Loucy (cell line): ENCODE data around the gene MT1HL1.

Experiments used
- H2AFZ ChIP-seq: fragments of 200-600 bp; sonication (generic); 2 replicates; pipeline ENCODE4 v1.6.0; 2016; ENCODE audit warnings: antibody characterized with exemption, mild to moderate bottlenecking, low read length, moderate library complexity
- H3F3A ChIP-seq: fragments of 200-600 bp; 2 replicates; pipeline ENCODE4 v1.6.0; 2016; ENCODE audit warnings: antibody characterized with exemption, low read depth, mild to moderate bottlenecking
- H3K27me3 ChIP-seq: fragments of 200-600 bp; sonication (generic); 2 replicates; pipeline ENCODE4 v1.6.1; 2014; ENCODE audit warnings: low read length, mild to moderate bottlenecking; ENCODE audit not compliant: insufficient read depth, poor library complexity, severe bottlenecking
- H3K36me3 ChIP-seq: fragments of 200-600 bp; sonication (generic); 2 replicates; pipeline ENCODE4 v1.6.1; 2016; ENCODE audit warnings: low read length; ENCODE audit not compliant: insufficient read depth
- H3K4me1 ChIP-seq: fragments of 200-600 bp; sonication (generic); 2 replicates; pipeline ENCODE4 v1.5.1; 2014; ENCODE audit warnings: low read length, mild to moderate bottlenecking; ENCODE audit not compliant: insufficient read depth, poor library complexity, severe bottlenecking
- H3K4me2 ChIP-seq: fragments of 200-600 bp; sonication (generic); 2 replicates; pipeline ENCODE4 v1.6.0; 2014; ENCODE audit warnings: antibody characterized with exemption, low read length, low read depth, mild to moderate bottlenecking; ENCODE audit not compliant: poor library complexity, severe bottlenecking
- H3K4me3 ChIP-seq: fragments of 200-600 bp; sonication (generic); 2 replicates; pipeline ENCODE4 v1.5.1; 2014; ENCODE audit warnings: low read length, mild to moderate bottlenecking, mixed read lengths; ENCODE audit not compliant: poor library complexity, severe bottlenecking
- H3K79me2 ChIP-seq: fragments of 200-600 bp; sonication (generic); 2 replicates; pipeline ENCODE4 v1.6.1; 2014; ENCODE audit warnings: low read length; ENCODE audit not compliant: insufficient read depth
- H3K9ac ChIP-seq: fragments of 200-600 bp; sonication (generic); 2 replicates; pipeline ENCODE4 v1.6.0; 2014; ENCODE audit warnings: mild to moderate bottlenecking, low read depth, low read length, moderate library complexity; ENCODE audit not compliant: poor library complexity, severe bottlenecking
- H3K9me2 ChIP-seq: fragments of 200-600 bp; sonication (generic); replicated peaks from 2 replicates; pipeline ENCODE4 v1.6.1; 2016; ENCODE audit warnings: low read depth, low read length, mixed read lengths
- H3K9me3 ChIP-seq: fragments of 200-600 bp; sonication (generic); 2 replicates; pipeline ENCODE4 v1.6.1; 2014; ENCODE audit warnings: mild to moderate bottlenecking, antibody characterized with exemption, low read length, low read depth; ENCODE audit not compliant: insufficient read depth
- H4K20me1 ChIP-seq: fragments of 200-600 bp; sonication (generic); 2 replicates; pipeline ENCODE4 v1.6.0; 2014; ENCODE audit warnings: antibody characterized with exemption, low read length, mild to moderate bottlenecking; ENCODE audit not compliant: insufficient read depth, poor library complexity, severe bottlenecking
- EZH2phosphoT487 ChIP-seq: fragments of 200-600 bp; IDR thresholded peaks from 2 replicates; pipeline ENCODE4 v1.6.1; 2018; ENCODE audit warnings: antibody characterized with exemption, mild to moderate bottlenecking, moderate library complexity, borderline replicate concordance
- TF ChIP-seq, protein P1 (sequence below): fragments of 200-600 bp; sonication (generic); conservative IDR thresholded peaks from 2 replicates; pipeline ENCODE4 v1.5.1; 2014; ENCODE audit warnings: mild to moderate bottlenecking, antibody characterized with exemption, low read length

The MT1HL1 gene

GRCh38 chr1:236959112-236959511 lies 45.1 kb downstream of the MT1HL1 start:
- H2AFZ ChIP-seq, result no peak overlapping the region
- no peak for TF ChIP-seq EZH2phosphoT487
- TF ChIP-seq, protein P1, sequence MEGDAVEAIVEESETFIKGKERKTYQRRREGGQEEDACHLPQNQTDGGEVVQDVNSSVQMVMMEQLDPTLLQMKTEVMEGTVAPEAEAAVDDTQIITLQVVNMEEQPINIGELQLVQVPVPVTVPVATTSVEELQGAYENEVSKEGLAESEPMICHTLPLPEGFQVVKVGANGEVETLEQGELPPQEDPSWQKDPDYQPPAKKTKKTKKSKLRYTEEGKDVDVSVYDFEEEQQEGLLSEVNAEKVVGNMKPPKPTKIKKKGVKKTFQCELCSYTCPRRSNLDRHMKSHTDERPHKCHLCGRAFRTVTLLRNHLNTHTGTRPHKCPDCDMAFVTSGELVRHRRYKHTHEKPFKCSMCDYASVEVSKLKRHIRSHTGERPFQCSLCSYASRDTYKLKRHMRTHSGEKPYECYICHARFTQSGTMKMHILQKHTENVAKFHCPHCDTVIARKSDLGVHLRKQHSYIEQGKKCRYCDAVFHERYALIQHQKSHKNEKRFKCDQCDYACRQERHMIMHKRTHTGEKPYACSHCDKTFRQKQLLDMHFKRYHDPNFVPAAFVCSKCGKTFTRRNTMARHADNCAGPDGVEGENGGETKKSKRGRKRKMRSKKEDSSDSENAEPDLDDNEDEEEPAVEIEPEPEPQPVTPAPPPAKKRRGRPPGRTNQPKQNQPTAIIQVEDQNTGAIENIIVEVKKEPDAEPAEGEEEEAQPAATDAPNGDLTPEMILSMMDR, result no peak
- no peaks in the 10 kb centered on the region for H3K36me3 ChIP-seq
- no peak overlapping the region for H3K4me2 ChIP-seq
- no peaks in the 10 kb centered on the region for H4K20me1 ChIP-seq
- no peak overlapping the region for H3K4me3 ChIP-seq
- no peak overlapping the region for H3K9ac ChIP-seq
- no peaks in the 10 kb centered on the region for H3K79me2 ChIP-seq
- H3K9me2 ChIP-seq, result no peaks in the 10 kb centered on the region
- H3K27me3 ChIP-seq, result no peaks in the 10 kb centered on the region
- H3F3A ChIP-seq, result no peaks in the 10 kb centered on the region
- H3K9me3 ChIP-seq, result no peaks in the 10 kb centered on the region
- no peaks in the 10 kb centered on the region for H3K4me1 ChIP-seq

DNA sequence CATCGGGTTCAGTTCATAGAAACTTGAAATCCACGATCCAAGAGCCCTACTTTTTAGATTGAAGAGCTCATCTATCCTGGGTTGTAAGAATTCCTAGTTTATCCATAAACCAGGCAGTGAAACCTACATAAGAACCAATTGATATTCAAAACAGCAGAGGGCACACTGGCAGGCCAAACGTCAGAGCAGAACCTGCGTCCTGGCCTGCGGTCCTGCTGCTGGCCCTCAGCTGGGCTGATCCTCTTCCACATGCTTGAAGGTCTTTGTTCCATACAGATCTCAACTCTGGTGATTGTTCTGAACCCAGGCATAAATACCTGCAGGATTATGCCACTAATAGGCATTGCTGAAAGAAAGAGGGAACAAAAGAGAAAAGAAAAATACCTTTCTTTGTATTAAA lies 47.0 kb downstream of the MT1HL1 start:
- Histone ChIP-seq H3K9ac (no peak overlapping the region), H3K27me3 (no peaks in the 10 kb centered on the region), H3K4me1 (no peaks in the 10 kb centered on the region), H3K9me2 (no peaks in the 10 kb centered on the region), H3K4me2 (no peak overlapping the region), H3K9me3 (no peaks in the 10 kb centered on the region), H2AFZ (no peak overlapping the region), H4K20me1 (no peaks in the 10 kb centered on the region), H3F3A (no peaks in the 10 kb centered on the region), H3K4me3 (no peak overlapping the region), H3K36me3 (no peaks in the 10 kb centered on the region), H3K79me2 (no peaks in the 10 kb centered on the region)
- TF ChIP-seq, protein P1, result no peak
- TF ChIP-seq EZH2phosphoT487, result no peak
